ENCODE results near the gene GYG2.

GYG2 gene

DNA sequence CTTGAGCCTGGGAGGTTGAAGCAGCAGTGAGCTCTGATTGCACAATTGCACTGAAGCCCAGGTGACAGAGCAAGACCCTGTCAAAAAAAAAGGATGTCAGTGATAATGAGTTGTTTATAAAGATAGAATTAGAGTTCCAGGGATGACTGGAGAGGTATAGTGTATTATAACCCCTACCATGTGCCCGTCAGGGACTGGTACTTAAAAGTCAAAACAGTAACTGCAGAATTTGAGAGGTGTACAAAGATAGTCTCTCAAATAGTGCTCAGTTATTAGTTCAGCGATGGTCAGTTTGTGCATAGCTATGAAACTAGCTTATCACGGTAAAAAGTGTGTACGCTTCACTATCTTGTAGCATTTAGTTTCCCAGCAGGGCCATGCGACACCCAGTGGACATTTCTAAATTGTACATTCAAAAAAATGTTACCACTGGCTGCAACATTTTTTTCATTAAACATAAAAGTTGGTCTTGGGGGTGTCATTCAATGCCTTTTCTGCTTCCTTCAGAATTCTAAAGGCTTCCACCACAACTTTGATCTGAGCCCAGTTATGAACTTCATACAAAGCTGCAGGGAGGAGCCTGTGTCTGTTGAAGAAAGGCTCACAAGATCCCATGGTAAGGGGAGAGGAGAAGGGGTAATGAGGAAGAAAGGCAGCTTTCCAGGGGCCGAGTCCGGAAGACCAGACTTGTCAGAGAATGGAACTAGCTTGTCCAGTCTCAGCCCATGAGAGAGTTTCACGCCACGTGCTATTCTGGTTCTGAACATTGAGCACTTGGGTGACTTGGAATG is 9.2 kb upstream of the GYG2 start:
- peak; percentile 52 for DNase-seq (ENCODE audit: low read depth)
- peak; percentile 53 for TF ChIP-seq CTCF (conservative IDR thresholded peaks at IDR 0.05; ENCODE audit: low read depth, low read length)
- no peak overlapping the region for H3K4me3 ChIP-seq (ENCODE audit: low read depth, low read length)

- TF ChIP-seq CTCF (conservative IDR thresholded peaks at IDR 0.05; ENCODE audit: low read depth, low read length): no peak
- no peak overlapping the region for H3K4me3 ChIP-seq (ENCODE audit: low read depth, low read length)
- DNase-seq (ENCODE audit: low read depth): no peak
Measured at GRCh38 chrX:2820136-2820771, 8.5 kb upstream of the GYG2 start.

- H3K4me3 ChIP-seq (ENCODE audit: low read depth, low read length): no peak overlapping the region
- DNase-seq (ENCODE audit: low read depth): no peak
- no peak for TF ChIP-seq CTCF (conservative IDR thresholded peaks at IDR 0.05; ENCODE audit: low read depth, low read length)
Measured at GRCh38 chrX:2823795-2824386, 4.8 kb upstream of the GYG2 start.

GRCh38 chrX:2824886-2825285 is 3.8 kb upstream of the GYG2 start:
- no peak for DNase-seq (ENCODE audit: low read depth)
- no peak for TF ChIP-seq CTCF (conservative IDR thresholded peaks at IDR 0.05; ENCODE audit: low read depth, low read length)
- H3K4me3 ChIP-seq (ENCODE audit: low read depth, low read length): no peak overlapping the region

GRCh38 chrX:2828959-2829411 is 255 bp downstream of the GYG2 start:
- TF ChIP-seq CTCF (conservative IDR thresholded peaks at IDR 0.05; ENCODE audit: low read depth, low read length): no peak
- DNase-seq (ENCODE audit: low read depth): no peak
- peak overlapping the region; percentile 46 for H3K4me3 ChIP-seq (ENCODE audit: low read depth, low read length)

DNA sequence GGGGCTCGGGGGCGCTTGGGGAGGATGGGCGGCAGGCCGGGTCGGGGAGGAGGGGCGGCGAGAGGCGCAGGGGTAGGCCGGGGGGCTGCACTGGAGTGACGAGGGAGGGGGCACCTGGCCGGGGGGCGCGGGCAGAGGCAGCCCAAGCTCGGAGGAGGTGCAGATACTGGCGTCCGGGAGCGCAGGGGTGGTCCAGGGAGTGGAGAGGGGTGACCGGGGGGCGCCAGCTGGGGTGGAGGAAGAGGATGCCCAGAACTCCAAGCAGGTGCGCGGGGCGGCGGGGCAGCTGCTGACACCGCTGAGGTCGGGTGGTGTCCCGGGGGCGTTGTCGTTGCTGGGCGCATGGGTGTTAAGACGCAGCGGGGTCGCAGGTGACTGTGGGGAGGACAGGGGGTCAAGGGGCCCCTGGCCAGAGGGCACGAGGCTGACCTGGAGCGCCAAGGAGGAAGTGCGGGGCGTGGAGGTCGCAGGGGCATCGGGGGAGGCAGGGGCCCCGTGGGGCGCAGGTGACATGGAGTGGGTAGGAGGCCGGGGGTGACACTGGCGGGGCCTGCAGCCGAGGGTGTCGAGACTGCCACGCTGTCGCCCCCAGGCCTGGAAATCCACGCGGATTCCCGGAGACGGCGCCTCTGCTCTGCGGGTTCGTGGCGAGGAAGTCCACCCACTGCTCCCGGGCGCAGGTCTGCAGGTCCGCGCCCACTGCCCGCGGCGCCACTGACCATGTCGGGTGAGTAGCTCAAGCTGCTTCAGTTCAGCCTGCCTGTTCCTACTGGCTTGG is 928 bp downstream of the GYG2 start:
- H3K4me3 ChIP-seq (ENCODE audit: low read depth, low read length): peak overlapping the region; percentile 46
- TF ChIP-seq CTCF (conservative IDR thresholded peaks at IDR 0.05; ENCODE audit: low read depth, low read length): no peak
- DNase-seq (ENCODE audit: low read depth): no peak
